Measurements from ENCODE around the gene BOD1.

Gene BOD1

DNA sequence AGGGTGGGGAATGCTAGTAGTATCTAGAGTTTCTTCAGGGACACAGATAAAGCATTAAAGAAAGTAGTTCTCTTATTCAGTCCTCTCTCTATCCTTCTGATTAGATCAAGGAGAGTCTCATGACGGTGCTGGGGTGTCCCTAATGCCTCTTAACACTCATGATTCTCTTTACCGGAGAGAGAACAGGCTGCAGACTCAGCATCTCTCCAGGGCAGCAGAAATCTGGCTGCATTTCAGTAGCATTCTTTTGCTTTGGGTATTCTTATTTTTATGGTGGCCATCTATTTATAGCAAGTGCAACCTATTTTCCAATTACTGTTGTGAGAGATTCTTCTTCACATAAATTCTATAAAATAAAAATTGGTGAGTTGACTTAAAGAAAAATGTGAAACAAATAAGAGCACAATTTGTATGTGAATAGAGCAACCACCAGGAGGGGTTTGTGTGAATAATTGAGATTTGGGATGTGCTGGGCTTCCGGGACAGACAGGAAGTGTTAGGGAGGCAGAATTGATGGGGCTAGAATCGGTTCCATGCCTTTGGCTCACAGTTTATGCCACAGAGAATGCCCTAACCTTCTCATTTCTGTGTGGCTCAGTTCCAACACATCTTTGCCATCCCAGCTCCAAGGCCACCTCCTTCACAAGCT lies 23.8 kb upstream of the BOD1 start:
- TF ChIP-seq, protein P1, sequence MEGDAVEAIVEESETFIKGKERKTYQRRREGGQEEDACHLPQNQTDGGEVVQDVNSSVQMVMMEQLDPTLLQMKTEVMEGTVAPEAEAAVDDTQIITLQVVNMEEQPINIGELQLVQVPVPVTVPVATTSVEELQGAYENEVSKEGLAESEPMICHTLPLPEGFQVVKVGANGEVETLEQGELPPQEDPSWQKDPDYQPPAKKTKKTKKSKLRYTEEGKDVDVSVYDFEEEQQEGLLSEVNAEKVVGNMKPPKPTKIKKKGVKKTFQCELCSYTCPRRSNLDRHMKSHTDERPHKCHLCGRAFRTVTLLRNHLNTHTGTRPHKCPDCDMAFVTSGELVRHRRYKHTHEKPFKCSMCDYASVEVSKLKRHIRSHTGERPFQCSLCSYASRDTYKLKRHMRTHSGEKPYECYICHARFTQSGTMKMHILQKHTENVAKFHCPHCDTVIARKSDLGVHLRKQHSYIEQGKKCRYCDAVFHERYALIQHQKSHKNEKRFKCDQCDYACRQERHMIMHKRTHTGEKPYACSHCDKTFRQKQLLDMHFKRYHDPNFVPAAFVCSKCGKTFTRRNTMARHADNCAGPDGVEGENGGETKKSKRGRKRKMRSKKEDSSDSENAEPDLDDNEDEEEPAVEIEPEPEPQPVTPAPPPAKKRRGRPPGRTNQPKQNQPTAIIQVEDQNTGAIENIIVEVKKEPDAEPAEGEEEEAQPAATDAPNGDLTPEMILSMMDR (IDR thresholded peaks at IDR 0.05; ENCODE audit: insufficient read depth, missing control alignments), result no peak
- no peak for FAIRE-seq
- no peak for DNase-seq (ENCODE audit: insufficient read length, low spot score)

DNA sequence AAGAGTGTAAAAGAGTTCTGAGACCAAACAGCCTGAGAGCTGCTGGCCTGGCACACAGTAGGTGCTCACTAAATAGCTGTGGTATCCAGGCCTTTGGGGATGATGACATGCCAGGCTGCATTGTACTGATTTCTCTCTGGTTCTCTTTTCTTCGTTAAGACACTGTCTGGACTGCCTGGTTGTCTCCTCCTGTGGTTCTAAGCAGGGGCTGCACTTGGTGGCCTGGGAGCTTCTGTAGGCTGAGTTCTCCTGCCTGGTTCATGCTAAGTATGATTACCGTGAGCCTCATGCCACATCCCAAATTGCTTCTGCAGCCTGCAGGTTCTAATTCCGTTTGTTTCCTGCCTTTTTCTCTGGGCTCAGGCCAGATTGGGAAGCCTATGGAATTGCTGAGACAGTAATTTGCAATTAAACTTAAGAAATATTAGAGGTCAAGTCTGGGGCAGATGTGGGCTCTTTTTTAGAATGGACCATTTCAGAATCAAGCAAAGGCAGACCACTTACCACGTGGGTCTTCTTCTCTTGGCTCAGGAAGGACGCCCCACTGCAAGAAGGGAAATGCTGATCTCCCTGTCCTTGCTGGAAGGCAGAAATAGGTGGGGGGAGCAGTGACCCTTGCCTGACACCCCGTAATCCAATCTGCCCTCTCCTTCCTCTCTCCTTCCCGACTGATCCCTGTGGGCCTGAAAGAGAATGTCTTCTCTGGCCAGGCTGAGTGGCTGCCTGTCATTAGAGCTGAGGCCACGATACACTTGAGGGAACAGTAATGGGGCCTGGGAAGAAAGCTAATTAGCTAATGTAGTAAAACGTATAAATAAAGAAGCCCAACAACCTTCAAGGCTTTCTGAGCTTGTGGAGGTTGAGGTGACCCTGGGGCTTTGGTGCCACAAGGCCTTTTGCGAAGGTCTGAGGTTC lies 21.9 kb upstream of the BOD1 start:
- FAIRE-seq (no peak), DNase-seq (ENCODE audit: insufficient read length, low spot score) (no peak)
- TF ChIP-seq, protein P1 (IDR thresholded peaks at IDR 0.05; ENCODE audit: insufficient read depth, missing control alignments), result no peak

DNA sequence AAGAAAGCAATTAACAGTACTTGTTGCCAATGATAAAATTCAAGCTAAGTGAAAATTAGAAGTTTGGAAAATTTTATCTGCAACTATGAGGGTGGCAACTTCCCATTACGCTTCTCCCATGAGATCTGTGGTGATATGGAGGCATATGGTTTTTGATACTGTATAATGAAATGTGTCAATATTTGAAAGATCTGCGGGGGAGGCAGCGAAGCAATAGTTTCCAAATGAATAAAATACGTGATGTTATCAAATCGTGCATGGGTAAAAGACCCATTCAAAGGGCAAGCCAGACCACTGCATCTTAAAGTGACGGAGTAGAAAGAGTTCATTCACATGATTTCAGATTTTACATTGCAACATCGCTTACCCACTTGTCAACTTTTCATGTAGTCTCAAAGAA lies 20.9 kb upstream of the BOD1 start:
- TF ChIP-seq, protein P1 (IDR thresholded peaks at IDR 0.05; ENCODE audit: insufficient read depth, missing control alignments), result no peak
- DNase-seq (ENCODE audit: insufficient read length, low spot score) (no peak), FAIRE-seq (no peak)

DNA sequence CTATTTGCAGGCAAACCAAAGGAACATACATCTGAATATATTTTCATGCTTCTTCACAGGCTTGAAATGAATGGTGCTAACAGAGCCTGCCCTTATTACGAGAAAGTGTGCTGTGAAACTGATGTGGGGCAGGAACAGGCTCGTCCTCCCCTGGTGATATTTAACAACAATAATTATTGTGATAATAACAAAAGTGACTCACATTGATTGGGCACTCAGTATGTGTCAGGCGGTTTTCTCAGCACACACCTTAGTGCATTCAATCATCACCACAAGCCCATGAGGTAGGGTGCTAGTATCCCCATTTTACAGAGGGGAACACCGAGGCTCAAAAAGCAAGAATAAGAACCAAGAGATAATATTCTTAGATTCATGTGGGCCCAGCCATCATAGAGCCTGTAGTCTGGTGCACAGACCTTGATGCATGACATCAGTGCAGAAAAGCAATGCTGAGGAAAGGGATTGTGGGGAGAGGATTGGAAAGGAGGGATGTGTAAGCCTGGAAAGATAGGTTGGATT lies 18.1 kb upstream of the BOD1 start:
- FAIRE-seq (no peak), DNase-seq (ENCODE audit: insufficient read length, low spot score) (no peak)
- TF ChIP-seq, protein P1 (IDR thresholded peaks at IDR 0.05; ENCODE audit: insufficient read depth, missing control alignments), result no peak

DNA sequence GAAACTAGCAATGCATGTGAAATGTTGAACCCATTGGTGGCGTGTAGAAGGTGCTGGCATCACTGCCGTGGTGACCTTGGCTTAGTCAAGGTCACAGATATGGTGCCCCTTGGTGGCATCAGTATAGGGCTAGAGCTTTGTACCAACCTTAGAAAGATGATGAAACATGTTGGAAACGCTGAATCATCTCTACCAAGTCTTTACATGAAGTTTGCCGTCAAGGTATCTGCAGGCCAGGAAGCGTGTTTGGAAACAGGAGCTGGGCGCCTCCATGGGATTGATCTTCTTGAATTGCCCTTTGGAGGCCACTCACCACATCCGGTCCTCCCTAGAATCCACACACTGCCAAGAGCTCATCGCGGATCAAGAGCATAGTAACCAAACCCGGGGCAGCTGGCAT lies 16.9 kb upstream of the BOD1 start:
- DNase-seq (ENCODE audit: insufficient read length, low spot score), result no peak
- no peak for FAIRE-seq
- TF ChIP-seq, protein P1 (IDR thresholded peaks at IDR 0.05; ENCODE audit: insufficient read depth, missing control alignments), result no peak

DNA sequence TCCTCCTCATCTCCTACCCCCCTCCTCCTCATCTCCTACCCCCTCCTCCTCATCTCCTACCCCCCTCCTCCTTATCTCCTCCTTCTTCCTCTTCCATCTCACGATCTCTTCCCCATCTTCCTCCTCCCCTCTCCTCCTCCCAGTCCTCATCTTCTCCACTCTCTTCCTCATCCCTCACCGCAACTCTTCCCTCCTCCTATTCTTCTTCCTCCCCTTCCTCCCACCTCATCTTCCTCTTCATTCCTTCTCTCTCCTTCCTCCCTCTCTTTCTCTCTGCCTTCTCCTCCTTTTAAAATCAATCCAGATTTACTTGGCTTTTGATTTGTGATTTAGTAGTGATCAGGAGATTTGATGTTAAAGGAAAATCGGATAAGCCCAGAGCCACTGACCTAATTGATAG lies 15.0 kb upstream of the BOD1 start:
- FAIRE-seq (no peak), DNase-seq (ENCODE audit: insufficient read length, low spot score) (no peak)

More for the DNA sequence above, 15.0 kb upstream of the BOD1 start:
- TF ChIP-seq, protein P1 (IDR thresholded peaks at IDR 0.05; ENCODE audit: insufficient read depth, missing control alignments), result no peak
